ENCODE results near the gene TCP1.

GRCh38 chr6:159830501-159831372 lies 41.3 kb upstream of the TCP1 start:
- TF ChIP-seq CTCF (IDR thresholded peaks at IDR 0.05; ENCODE audit: extremely low read depth in 1 of 2, insufficient read depth in 1 of 2, low read depth in 1 of 2, low read length in 2 of 2) (no peak), EZH2 (IDR thresholded peaks at IDR 0.05; ENCODE audit: borderline replicate concordance, low read depth, low read length, severe bottlenecking) (no peak), POLR2AphosphoS5 (IDR thresholded peaks at IDR 0.05; ENCODE audit: insufficient read depth, low read depth, low read length) (no peak), FOS (IDR thresholded peaks at IDR 0.05; ENCODE audit: borderline replicate concordance, insufficient read depth, low read length) (no peak), POLR2A (IDR thresholded peaks at IDR 0.05; ENCODE audit: low read depth, low read length) (no peak), MYC (IDR thresholded peaks at IDR 0.05; ENCODE audit: low read depth, low read length) (no peak), JUN (IDR thresholded peaks at IDR 0.05; ENCODE audit: borderline replicate concordance, insufficient read depth, insufficient read length, low read depth) (no peak), GATA2 (IDR thresholded peaks at IDR 0.05; ENCODE audit: insufficient read depth, insufficient read length, low read depth, low read length) (no peak)
- TF ChIP-seq, protein P1, sequence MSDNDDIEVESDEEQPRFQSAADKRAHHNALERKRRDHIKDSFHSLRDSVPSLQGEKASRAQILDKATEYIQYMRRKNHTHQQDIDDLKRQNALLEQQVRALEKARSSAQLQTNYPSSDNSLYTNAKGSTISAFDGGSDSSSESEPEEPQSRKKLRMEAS (IDR thresholded peaks at IDR 0.05; ENCODE audit: insufficient read depth, insufficient read length), result no peak
